SK-N-SH (cell line): Measurements from ENCODE around the gene PDK2. TPM values are rescaled to one million over a fixed set of nuclear protein-coding genes. Genes with fewer than 3 reads are reported as not detected.

Experiments used
- CTCF ChIA-PET: fragments of 300-600, 350-600 bp; formaldehyde crosslinking; extraction: SDS; loops from one replicate; lab custom pipeline; 2021; lab: Yijun Ruan, JAX
- POLR2A ChIA-PET: fragments of 350-600 bp; sonication (Branson Sonifier 250); formaldehyde crosslinking; extraction: SDS; loops from one replicate; lab custom pipeline; 2020; ENCODE audit warnings: antibody characterized with exemption, inconsistent platforms; lab: Yijun Ruan, JAX
- DNase-seq: peaks from one replicate; pipeline ENCODE4 v3.0.0; 2012
- H2AFZ ChIP-seq: fragments of 200-600 bp; sonication (generic); 2 replicates; pipeline ENCODE4 v1.8.1; 2016; ENCODE audit warnings: antibody characterized with exemption, mild to moderate bottlenecking, low read depth
- H3F3A ChIP-seq: fragments of 200-600 bp; sonication (generic); replicated peaks from 2 replicates; pipeline ENCODE3; 2016; ENCODE audit warnings: antibody characterized with exemption, mild to moderate bottlenecking; ENCODE audit not compliant: insufficient read depth
- H3K27ac ChIP-seq, 2 experiments: fragments of 200-500 bp in 1 of 2; fragments of 200-600 bp in 1 of 2; sonication (Bioruptor generic) in 1 of 2; sonication (generic), shearing (Covaris generic) in 1 of 2; 2 replicates each; pipeline versions ENCODE4 v1.5.1 to v1.6.1; 2014 to 2016; ENCODE audit warnings: low read depth in 2 of 2, inconsistent platforms in 1 of 2, low read length in 1 of 2, mild to moderate bottlenecking in 1 of 2, mixed read lengths in 1 of 2
- H3K27me3 ChIP-seq: fragments of 200-600 bp; sonication (generic), shearing (Covaris generic); 2 replicates; pipeline ENCODE4 v1.6.1; 2016; ENCODE audit warnings: mixed run types; ENCODE audit not compliant: insufficient read depth
- H3K36me3 ChIP-seq, 2 experiments: fragments of 200-500 bp in 1 of 2; fragments of 200-600 bp in 1 of 2; sonication (Bioruptor generic) in 1 of 2; sonication (generic) in 1 of 2; replicated peaks in 1 of 2; 2 replicates each; pipeline versions ENCODE3 to v1.5.1; 2014 to 2016; ENCODE audit warnings: low read length in 1 of 2, mild to moderate bottlenecking in 1 of 2; ENCODE audit not compliant: insufficient read depth in 2 of 2, control insufficient read depth in 1 of 2
- H3K4me1 ChIP-seq, 2 experiments: fragments of 200-500 bp in 1 of 2; fragments of 200-600 bp in 1 of 2; sonication (Bioruptor generic) in 1 of 2; sonication (generic), shearing (Covaris generic) in 1 of 2; 2 replicates each; pipeline versions ENCODE4 v1.5.1 to v1.6.1; 2014 to 2016; ENCODE audit warnings: low read depth in 1 of 2, low read length in 1 of 2, mixed run types in 1 of 2; ENCODE audit not compliant: insufficient read depth in 2 of 2, control insufficient read depth in 1 of 2
- H3K4me2 ChIP-seq: fragments of 200-600 bp; sonication (generic), shearing (Covaris generic); 2 replicates; pipeline ENCODE4 v1.6.1; 2017; ENCODE audit warnings: mixed run types
- H3K4me3 ChIP-seq, 2 experiments: fragments of 200-500 bp in 1 of 2; fragments of 200-600 bp in 1 of 2; sonication (Bioruptor generic) in 1 of 2; sonication (generic), shearing (Covaris generic) in 1 of 2; 2 replicates each; pipeline versions ENCODE4 v1.5.1 to v1.8.1; 2014 to 2016; ENCODE audit warnings: low read depth in 2 of 2, inconsistent platforms in 1 of 2, low read length in 1 of 2, mild to moderate bottlenecking in 1 of 2, mixed read lengths in 1 of 2, moderate library complexity in 1 of 2
- H3K79me2 ChIP-seq: fragments of 200-600 bp; sonication (generic); 2 replicates; pipeline ENCODE4 v1.8.1; 2017; ENCODE audit warnings: mild to moderate bottlenecking; ENCODE audit not compliant: insufficient read depth
- H3K9ac ChIP-seq: fragments of 200-600 bp; sonication (generic); 2 replicates; pipeline ENCODE4 v1.6.1; 2017; ENCODE audit warnings: mixed run types
- H3K9me2 ChIP-seq: fragments of 200-600 bp; sonication (generic); 2 replicates; pipeline ENCODE4 v1.6.1; 2017; ENCODE audit warnings: mixed run types
- H3K9me3 ChIP-seq: fragments of 200-600 bp; sonication (generic); 2 replicates; pipeline ENCODE4 v1.6.1; 2017; ENCODE audit warnings: mixed run types, mild to moderate bottlenecking, moderate library complexity
- H4K20me1 ChIP-seq: fragments of 200-600 bp; sonication (generic); 2 replicates; pipeline ENCODE4 v1.6.1; 2017; ENCODE audit warnings: mild to moderate bottlenecking, mixed run types; ENCODE audit not compliant: insufficient read depth
- CHD2 ChIP-seq: fragments of 150-350 bp; IDR thresholded peaks from 2 replicates; pipeline ENCODE4 v1.6.1; 2018; ENCODE audit warnings: low read length; ENCODE audit not compliant: partially characterized antibody
- EP300 ChIP-seq, 2 experiments: IDR thresholded peaks; 2 replicates each; pipeline versions ENCODE4 v1.4.0 to v1.6.1; 2012; ENCODE audit warnings: borderline replicate concordance in 1 of 2, low read depth in 1 of 2, low read length in 1 of 2
- GABPA ChIP-seq: IDR thresholded peaks from 2 replicates; pipeline ENCODE4 v1.4.0; 2012; ENCODE audit warnings: low read depth, mild to moderate bottlenecking
- IRF3 ChIP-seq: fragments of 150-350 bp; IDR thresholded peaks from 2 replicates; pipeline ENCODE4 v1.6.1; 2016; ENCODE audit warnings: mild to moderate bottlenecking, low read depth, low read length
- MEF2A ChIP-seq: IDR thresholded peaks from 2 replicates; pipeline ENCODE4 v1.4.0; 2012; ENCODE audit warnings: low read depth, borderline replicate concordance
- NRF1 ChIP-seq: IDR thresholded peaks from 2 replicates; pipeline ENCODE4 v1.6.1; 2012; ENCODE audit warnings: low read depth, mild to moderate bottlenecking, low read length
- REST ChIP-seq: IDR thresholded peaks from 2 replicates; pipeline ENCODE4 v1.6.1; 2012; ENCODE audit warnings: mild to moderate bottlenecking, low read depth, low read length, moderate library complexity
- SIN3A ChIP-seq: IDR thresholded peaks from 2 replicates; pipeline ENCODE4 v1.6.1; 2012; ENCODE audit warnings: low read depth, mild to moderate bottlenecking, low read length, moderate library complexity, borderline replicate concordance
- ZBTB33 ChIP-seq: IDR thresholded peaks from 2 replicates; pipeline ENCODE4 v1.4.0; 2012; ENCODE audit warnings: low read depth, borderline replicate concordance
- whole genome bisulfite sequencing: methylation state at CpG from one replicate; pipeline ENCODE4 v1.1.6; 2017; ENCODE audit warnings: low lambda C conversion rate; 5-methylcytosine and 5-hydroxymethylcytosine counted together
- polyA plus RNA-seq, 3 experiments: library from polyadenylated mRNA; depleted of rRNA; stranded (reverse); fragments of >200 nt; gene quantifications; 2 replicates each; pipeline ENCODE4 v1.2.3, GENCODE V29; 2012

PDK2 gene
- polyA plus RNA-seq, 1 of the 3 experiments (the other 2 are of a cell fraction) = 124 TPM

GRCh38 chr17:50067996-50068395, 27.2 kb upstream of the PDK2 start:
- Histone ChIP-seq H3K4me2 (peak overlapping the region; percentile 0; the same call in 1 of the 2 replicates), H3K4me1 (peaks cover 16 to 38% of the 10 kb centered on the region in 2 experiments), H3K9ac (no peak overlapping the region; the same call in 1 of the 2 replicates), H3K79me2 (peaks cover 96% of the 10 kb centered on the region), H3K4me3 (no peak overlapping the region), H3K27me3 (no peaks in the 10 kb centered on the region), H3K27ac (peak overlapping the region in 1 of 2 experiments; percentile 100; a peak in 2 of 4 replicates), H3F3A (peaks cover 67% of the 10 kb centered on the region), H3K9me2 (no peaks in the 10 kb centered on the region), H3K9me3 (no peaks in the 10 kb centered on the region), H4K20me1 (peaks cover 41% of the 10 kb centered on the region), H2AFZ (no peak overlapping the region), H3K36me3 (peaks cover 47 to 75% of the 10 kb centered on the region in 2 experiments)
- ChIA-PET POLR2A (interaction anchor here (1.2 kb wide), 1 partner anchor 26 kb away, joined by 3 read pairs; no protein-coding TSS in a partner anchor), CTCF (interaction anchor here (1.0 to 6.2 kb wide), 8 partner anchors 12 to 70 kb away, joined by 3 to 51 read pairs (median 6); partner anchors contain the start of genes ITGA3 and PDK2)
- TF ChIP-seq SIN3A = no peak
- no peak for TF ChIP-seq GABPA
- no peak for TF ChIP-seq ZBTB33
- no peak for TF ChIP-seq REST
- TF ChIP-seq CHD2 = no peak
- TF ChIP-seq MEF2A = no peak
- no peak for TF ChIP-seq NRF1
- TF ChIP-seq IRF3 = no peak
- no peak for TF ChIP-seq EP300 (IDR thresholded peaks at IDR 0.05; ENCODE audit: borderline replicate concordance in 1 of 2, low read depth in 1 of 2, low read length in 1 of 2)
- DNase-seq = no peak
- WGBS = 94% methylated on average over 7 of the region's 13 CpGs
